HepG2 (cell line): ENCODE results near the gene TMEM106B. TPM values are rescaled to one million over a fixed set of nuclear protein-coding genes. Genes with fewer than 3 reads are reported as not detected.
A peak's percentile ranks its signal among the peaks of the same experiment; 100 is the strongest.

Experiments used
- AGO1 ChIP-seq: fragments of 200-400 bp; formaldehyde crosslinking; IDR thresholded peaks from 2 replicates; pipeline ENCODE4 v1.6.1; 2017; ENCODE audit warnings: mild to moderate bottlenecking, low read depth, low read length, moderate library complexity; ENCODE audit not compliant: poor library complexity, severe bottlenecking
- ARHGAP35 ChIP-seq: sonication (generic); formaldehyde crosslinking; IDR thresholded peaks from 2 replicates; pipeline ENCODE4 v1.9.0; 2022; ENCODE audit warnings: mild to moderate bottlenecking, inconsistent platforms, moderate library complexity, missing genetic modification reagents, borderline replicate concordance
- ARNTL ChIP-seq: sonication (generic); formaldehyde crosslinking; IDR thresholded peaks from 2 replicates; pipeline ENCODE4 v1.4.0; 2020; ENCODE audit warnings: mild to moderate bottlenecking, missing genetic modification reagents
- CENPX ChIP-seq: sonication (generic); formaldehyde crosslinking; IDR thresholded peaks from 2 replicates; pipeline ENCODE4 v1.9.0; 2021; ENCODE audit warnings: mild to moderate bottlenecking, missing genetic modification reagents, moderate library complexity
- JARID2 ChIP-seq: sonication (generic); formaldehyde crosslinking; IDR thresholded peaks from 2 replicates; pipeline ENCODE4 v1.8.1; 2023; ENCODE audit warnings: missing genetic modification reagents, inconsistent platforms; ENCODE audit not compliant: insufficient replicate concordance
- SMARCC2 ChIP-seq: fragments of 450-650 bp; IDR thresholded peaks from 2 replicates; pipeline ENCODE4 v1.6.1; 2017; ENCODE audit warnings: antibody characterized with exemption, mild to moderate bottlenecking
- ZNF12 ChIP-seq: sonication (generic); formaldehyde crosslinking; IDR thresholded peaks from 2 replicates; pipeline ENCODE4 v1.5.0; 2020; ENCODE audit warnings: missing genetic modification reagents
- ZNF251 ChIP-seq: sonication (generic); formaldehyde crosslinking; IDR thresholded peaks from 2 replicates; pipeline ENCODE4 v1.9.0; 2021; ENCODE audit warnings: mild to moderate bottlenecking, missing genetic modification reagents
- ZNF777 ChIP-seq: sonication (generic); formaldehyde crosslinking; IDR thresholded peaks from 2 replicates; pipeline ENCODE4 v1.4.0; 2020; ENCODE audit warnings: missing genetic modification reagents
- polyA plus RNA-seq, 8 experiments: library from polyadenylated mRNA; depleted of rRNA in 3 of 8; stranded (reverse) in 7 of 8; unstranded in 1 of 8; fragments of >200 nt; fragmentation: Illumina TruSeq in 4 of 8; extraction: Trizol in 4 of 8; gene quantifications; 2 replicates each; pipeline versions ENCODE4 v1.2.1 to v1.2.3, GENCODE V29; 2011 to 2016; ENCODE audit warnings: low read depth in 4 of 8, missing spikeins in 1 of 8, mixed read lengths in 1 of 8; ENCODE audit not compliant: insufficient read depth in 1 of 8
- total RNA-seq, 5 experiments: library from RNA; depleted of rRNA; stranded (reverse); fragments of >200 nt; fragmentation: Illumina TruSeq; extraction: Trizol; gene quantifications; 2 replicates each; pipeline ENCODE4 v1.2.3, GENCODE V29; 2016; ENCODE audit warnings: low read depth in 1 of 5
- TF ChIP-seq, protein P1 (sequence below): IDR thresholded peaks from 2 replicates; pipeline ENCODE4 v1.6.1; 2018; ENCODE audit warnings: missing genetic modification reagents, mild to moderate bottlenecking, missing compliant biosample characterization
- TF ChIP-seq, protein P2 (sequence below): sonication (generic); formaldehyde crosslinking; IDR thresholded peaks from 2 replicates; pipeline ENCODE4 v1.4.0; 2020; ENCODE audit warnings: missing genetic modification reagents
- TF ChIP-seq, protein P3 (sequence below): sonication (generic); formaldehyde crosslinking; IDR thresholded peaks from 2 replicates; pipeline ENCODE4 v1.4.0; 2020; ENCODE audit warnings: missing genetic modification reagents, mild to moderate bottlenecking, borderline replicate concordance
- TF ChIP-seq, protein P4 (sequence below): sonication (generic); formaldehyde crosslinking; IDR thresholded peaks from 2 replicates; pipeline ENCODE4 v1.5.1; 2020; ENCODE audit warnings: mild to moderate bottlenecking, missing genetic modification reagents
- TF ChIP-seq, protein P5 (sequence below): sonication (generic); formaldehyde crosslinking; conservative IDR thresholded peaks from 2 replicates; pipeline ENCODE4 v1.4.0; 2020; ENCODE audit warnings: mild to moderate bottlenecking, missing genetic modification reagents, moderate library complexity

The TMEM106B gene
- total and polyA plus RNA-seq, 2 of the 13 experiments (the other 11 are each of a cell fraction or from before 2014, with no cell fraction given) = 16.8 to 25.1 TPM

DNA sequence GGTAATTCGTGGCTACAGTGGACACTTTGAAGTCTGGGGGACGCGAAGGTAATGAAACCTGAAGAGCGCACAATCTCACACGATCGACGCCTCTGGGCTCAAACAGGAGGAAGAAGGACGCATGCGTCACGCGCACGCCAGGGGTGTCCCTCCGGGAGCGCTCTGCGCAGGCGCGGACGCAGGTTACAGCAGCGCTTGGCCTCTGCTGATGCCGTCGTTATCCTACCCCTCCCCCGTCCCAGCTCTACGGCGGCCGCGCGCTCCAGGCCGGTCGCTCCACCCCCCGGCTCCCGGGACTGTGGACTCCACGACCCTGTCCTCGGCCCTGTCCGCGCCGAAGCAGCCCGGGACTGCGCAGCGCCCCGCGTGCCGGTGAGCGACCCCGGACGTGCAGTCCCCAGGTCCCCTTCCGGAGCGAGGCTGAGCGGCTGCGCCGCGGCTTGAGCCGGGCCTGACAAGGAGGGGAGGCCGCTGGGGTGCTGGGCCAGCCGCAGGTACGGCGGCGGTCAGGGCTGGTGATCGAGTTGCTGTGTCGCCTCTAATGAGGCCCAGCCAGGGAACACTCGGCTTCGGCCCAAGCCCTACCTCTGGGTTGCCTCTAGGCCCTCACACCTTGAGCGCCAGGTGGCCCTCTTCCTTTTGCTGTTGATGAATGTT, at the start of gene TMEM106B (continued):
- TF ChIP-seq ZNF251 (peak; percentile 91), SMARCC2 (no peak), ZNF777 (CRISPR knock-in tag) (peak; percentile 87), ARNTL (CRISPR knock-in tag) (peak; percentile 90), AGO1 (peak; percentile 35), ARHGAP35 (peak; percentile 100), ZNF12 (CRISPR knock-in tag) (no peak; the same call in 1 of the 2 replicates), CENPX (no peak), JARID2 (CRISPR knock-in tag) (no peak)
- TF ChIP-seq, protein P1, sequence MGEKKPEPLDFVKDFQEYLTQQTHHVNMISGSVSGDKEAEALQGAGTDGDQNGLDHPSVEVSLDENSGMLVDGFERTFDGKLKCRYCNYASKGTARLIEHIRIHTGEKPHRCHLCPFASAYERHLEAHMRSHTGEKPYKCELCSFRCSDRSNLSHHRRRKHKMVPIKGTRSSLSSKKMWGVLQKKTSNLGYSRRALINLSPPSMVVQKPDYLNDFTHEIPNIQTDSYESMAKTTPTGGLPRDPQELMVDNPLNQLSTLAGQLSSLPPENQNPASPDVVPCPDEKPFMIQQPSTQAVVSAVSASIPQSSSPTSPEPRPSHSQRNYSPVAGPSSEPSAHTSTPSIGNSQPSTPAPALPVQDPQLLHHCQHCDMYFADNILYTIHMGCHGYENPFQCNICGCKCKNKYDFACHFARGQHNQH (CRISPR knock-in tag) = peak; percentile 92
- TF ChIP-seq, protein P2, sequence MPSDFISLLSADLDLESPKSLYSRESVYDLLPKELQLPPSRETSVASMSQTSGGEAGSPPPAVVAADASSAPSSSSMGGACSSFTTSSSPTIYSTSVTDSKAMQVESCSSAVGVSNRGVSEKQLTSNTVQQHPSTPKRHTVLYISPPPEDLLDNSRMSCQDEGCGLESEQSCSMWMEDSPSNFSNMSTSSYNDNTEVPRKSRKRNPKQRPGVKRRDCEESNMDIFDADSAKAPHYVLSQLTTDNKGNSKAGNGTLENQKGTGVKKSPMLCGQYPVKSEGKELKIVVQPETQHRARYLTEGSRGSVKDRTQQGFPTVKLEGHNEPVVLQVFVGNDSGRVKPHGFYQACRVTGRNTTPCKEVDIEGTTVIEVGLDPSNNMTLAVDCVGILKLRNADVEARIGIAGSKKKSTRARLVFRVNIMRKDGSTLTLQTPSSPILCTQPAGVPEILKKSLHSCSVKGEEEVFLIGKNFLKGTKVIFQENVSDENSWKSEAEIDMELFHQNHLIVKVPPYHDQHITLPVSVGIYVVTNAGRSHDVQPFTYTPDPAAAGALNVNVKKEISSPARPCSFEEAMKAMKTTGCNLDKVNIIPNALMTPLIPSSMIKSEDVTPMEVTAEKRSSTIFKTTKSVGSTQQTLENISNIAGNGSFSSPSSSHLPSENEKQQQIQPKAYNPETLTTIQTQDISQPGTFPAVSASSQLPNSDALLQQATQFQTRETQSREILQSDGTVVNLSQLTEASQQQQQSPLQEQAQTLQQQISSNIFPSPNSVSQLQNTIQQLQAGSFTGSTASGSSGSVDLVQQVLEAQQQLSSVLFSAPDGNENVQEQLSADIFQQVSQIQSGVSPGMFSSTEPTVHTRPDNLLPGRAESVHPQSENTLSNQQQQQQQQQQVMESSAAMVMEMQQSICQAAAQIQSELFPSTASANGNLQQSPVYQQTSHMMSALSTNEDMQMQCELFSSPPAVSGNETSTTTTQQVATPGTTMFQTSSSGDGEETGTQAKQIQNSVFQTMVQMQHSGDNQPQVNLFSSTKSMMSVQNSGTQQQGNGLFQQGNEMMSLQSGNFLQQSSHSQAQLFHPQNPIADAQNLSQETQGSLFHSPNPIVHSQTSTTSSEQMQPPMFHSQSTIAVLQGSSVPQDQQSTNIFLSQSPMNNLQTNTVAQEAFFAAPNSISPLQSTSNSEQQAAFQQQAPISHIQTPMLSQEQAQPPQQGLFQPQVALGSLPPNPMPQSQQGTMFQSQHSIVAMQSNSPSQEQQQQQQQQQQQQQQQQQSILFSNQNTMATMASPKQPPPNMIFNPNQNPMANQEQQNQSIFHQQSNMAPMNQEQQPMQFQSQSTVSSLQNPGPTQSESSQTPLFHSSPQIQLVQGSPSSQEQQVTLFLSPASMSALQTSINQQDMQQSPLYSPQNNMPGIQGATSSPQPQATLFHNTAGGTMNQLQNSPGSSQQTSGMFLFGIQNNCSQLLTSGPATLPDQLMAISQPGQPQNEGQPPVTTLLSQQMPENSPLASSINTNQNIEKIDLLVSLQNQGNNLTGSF (CRISPR knock-in tag) = peak; percentile 97
- TF ChIP-seq, protein P3, sequence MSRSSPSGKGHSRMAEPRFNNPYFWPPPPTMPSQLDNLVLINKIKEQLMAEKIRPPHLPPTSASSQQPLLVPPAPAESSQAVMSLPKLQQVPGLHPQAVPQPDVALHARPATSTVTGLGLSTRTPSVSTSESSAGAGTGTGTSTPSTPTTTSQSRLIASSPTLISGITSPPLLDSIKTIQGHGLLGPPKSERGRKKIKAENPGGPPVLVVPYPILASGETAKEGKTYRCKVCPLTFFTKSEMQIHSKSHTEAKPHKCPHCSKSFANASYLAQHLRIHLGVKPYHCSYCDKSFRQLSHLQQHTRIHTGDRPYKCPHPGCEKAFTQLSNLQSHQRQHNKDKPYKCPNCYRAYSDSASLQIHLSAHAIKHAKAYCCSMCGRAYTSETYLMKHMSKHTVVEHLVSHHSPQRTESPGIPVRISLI (CRISPR knock-in tag) = no peak; the same call in 1 of the 2 replicates
- TF ChIP-seq, protein P4, sequence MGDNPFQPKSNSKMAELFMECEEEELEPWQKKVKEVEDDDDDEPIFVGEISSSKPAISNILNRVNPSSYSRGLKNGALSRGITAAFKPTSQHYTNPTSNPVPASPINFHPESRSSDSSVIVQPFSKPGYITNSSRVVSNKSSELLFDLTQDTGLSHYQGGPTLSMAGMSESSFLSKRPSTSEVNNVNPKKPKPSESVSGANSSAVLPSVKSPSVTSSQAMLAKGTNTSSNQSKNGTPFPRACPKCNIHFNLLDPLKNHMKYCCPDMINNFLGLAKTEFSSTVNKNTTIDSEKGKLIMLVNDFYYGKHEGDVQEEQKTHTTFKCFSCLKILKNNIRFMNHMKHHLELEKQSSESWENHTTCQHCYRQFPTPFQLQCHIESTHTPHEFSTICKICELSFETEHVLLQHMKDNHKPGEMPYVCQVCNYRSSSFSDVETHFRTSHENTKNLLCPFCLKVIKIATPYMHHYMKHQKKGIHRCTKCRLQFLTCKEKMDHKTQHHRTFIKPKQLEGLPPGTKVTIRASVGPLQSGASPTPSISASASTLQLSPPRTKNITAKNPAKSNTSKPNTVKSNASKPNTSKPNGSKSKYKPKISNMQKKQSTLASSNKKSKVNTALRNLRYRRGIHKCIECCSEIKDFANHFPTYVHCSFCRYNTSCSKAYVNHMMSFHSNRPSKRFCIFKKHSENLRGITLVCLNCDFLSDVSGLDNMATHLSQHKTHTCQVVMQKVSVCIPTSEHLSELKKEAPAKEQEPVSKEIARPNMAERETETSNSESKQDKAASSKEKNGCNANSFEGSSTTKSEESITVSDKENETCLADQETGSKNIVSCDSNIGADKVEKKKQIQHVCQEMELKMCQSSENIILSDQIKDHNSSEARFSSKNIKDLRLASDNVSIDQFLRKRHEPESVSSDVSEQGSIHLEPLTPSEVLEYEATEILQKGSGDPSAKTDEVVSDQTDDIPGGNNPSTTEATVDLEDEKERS (CRISPR knock-in tag) = peak; percentile 70; the same call in 1 of the 2 replicates
- TF ChIP-seq, protein P5, sequence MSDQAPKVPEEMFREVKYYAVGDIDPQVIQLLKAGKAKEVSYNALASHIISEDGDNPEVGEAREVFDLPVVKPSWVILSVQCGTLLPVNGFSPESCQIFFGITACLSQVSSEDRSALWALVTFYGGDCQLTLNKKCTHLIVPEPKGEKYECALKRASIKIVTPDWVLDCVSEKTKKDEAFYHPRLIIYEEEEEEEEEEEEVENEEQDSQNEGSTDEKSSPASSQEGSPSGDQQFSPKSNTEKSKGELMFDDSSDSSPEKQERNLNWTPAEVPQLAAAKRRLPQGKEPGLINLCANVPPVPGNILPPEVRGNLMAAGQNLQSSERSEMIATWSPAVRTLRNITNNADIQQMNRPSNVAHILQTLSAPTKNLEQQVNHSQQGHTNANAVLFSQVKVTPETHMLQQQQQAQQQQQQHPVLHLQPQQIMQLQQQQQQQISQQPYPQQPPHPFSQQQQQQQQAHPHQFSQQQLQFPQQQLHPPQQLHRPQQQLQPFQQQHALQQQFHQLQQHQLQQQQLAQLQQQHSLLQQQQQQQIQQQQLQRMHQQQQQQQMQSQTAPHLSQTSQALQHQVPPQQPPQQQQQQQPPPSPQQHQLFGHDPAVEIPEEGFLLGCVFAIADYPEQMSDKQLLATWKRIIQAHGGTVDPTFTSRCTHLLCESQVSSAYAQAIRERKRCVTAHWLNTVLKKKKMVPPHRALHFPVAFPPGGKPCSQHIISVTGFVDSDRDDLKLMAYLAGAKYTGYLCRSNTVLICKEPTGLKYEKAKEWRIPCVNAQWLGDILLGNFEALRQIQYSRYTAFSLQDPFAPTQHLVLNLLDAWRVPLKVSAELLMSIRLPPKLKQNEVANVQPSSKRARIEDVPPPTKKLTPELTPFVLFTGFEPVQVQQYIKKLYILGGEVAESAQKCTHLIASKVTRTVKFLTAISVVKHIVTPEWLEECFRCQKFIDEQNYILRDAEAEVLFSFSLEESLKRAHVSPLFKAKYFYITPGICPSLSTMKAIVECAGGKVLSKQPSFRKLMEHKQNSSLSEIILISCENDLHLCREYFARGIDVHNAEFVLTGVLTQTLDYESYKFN (CRISPR knock-in tag) = peak; percentile 86
